Natural killer cell (primary cell): ENCODE data around the gene PYGB. TPM values are rescaled to one million over a fixed set of nuclear protein-coding genes. Genes with fewer than 3 reads are reported as not detected.

Source experiments
- ATAC-seq, 3 donors: fragments of 150-1000 bp in 2 of 3; fragments of 200-7000 bp in 1 of 3; cut with Tn5 transposase; 1 replicate in 1 of 3; 2 replicates in 2 of 3; pipeline ENCODE4 v1.10.0; 2021; ENCODE audit warnings: mild to moderate bottlenecking in 2 of 3, moderate library complexity in 2 of 3
- DNase-seq, 2 donors: peaks; one replicate each; pipeline versions ENCODE4 v3.0.0 to v3.0.0-alpha.2; 2013 to 2021; ENCODE audit warnings: mixed read lengths in 1 of 2
- H3K27ac ChIP-seq: one replicate; pipeline ENCODE4 v1.5.1; 2013; ENCODE audit warnings: mild to moderate bottlenecking, low read length
- H3K27me3 ChIP-seq: one replicate; pipeline ENCODE4 v1.6.1; 2013; ENCODE audit warnings: low read length; ENCODE audit not compliant: control insufficient read depth, insufficient read depth
- H3K36me3 ChIP-seq: one replicate; pipeline ENCODE4 v1.6.1; 2013; ENCODE audit warnings: low read length; ENCODE audit not compliant: control insufficient read depth, insufficient read depth
- H3K4me1 ChIP-seq: one replicate; pipeline ENCODE4 v1.6.1; 2013; ENCODE audit warnings: low read length; ENCODE audit not compliant: control insufficient read depth, insufficient read depth
- H3K4me3 ChIP-seq: one replicate; pipeline ENCODE4 v1.5.1; 2013; ENCODE audit warnings: low read length
- H3K9me3 ChIP-seq: one replicate; pipeline ENCODE4 v1.6.1; 2013; ENCODE audit warnings: low read length; ENCODE audit not compliant: control insufficient read depth, insufficient read depth
- H3K27ac Mint-ChIP-seq, 2 donors: one replicate each; pipeline ENCODE4 v1.8.0; 2022; ENCODE audit warnings: mild to moderate bottlenecking in 2 of 2, mixed read lengths in 2 of 2, moderate library complexity in 1 of 2
- H3K27me3 Mint-ChIP-seq, 2 donors: one replicate each; pipeline ENCODE4 v1.8.0; 2022; ENCODE audit warnings: low read depth in 2 of 2, mixed read lengths in 2 of 2
- H3K36me3 Mint-ChIP-seq: one replicate; pipeline ENCODE4 v1.8.0; 2022; ENCODE audit warnings: mixed read lengths
- H3K4me1 Mint-ChIP-seq, 2 donors: one replicate each; pipeline ENCODE4 v1.8.0; 2022; ENCODE audit warnings: mixed read lengths in 2 of 2
- H3K4me3 Mint-ChIP-seq: one replicate; pipeline ENCODE4 v1.8.0; 2022; ENCODE audit warnings: mild to moderate bottlenecking, moderate library complexity, mixed read lengths
- H3K9me3 Mint-ChIP-seq, 2 donors: one replicate each; pipeline ENCODE4 v1.8.0; 2022; ENCODE audit warnings: mixed read lengths in 2 of 2
- WGBS: methylation state at CpG from one replicate; pipeline ENCODE4 v1.1.7; 2013; ENCODE audit warnings: missing lambda C conversion rate; ENCODE audit not compliant: insufficient coverage; 5-methylcytosine and 5-hydroxymethylcytosine counted together
- intact Hi-C: fragments of 100-400 bp; cut with micrococcal nuclease; formaldehyde crosslinking; loops from one replicate; pipeline ENCODE4 v1.14.2; 2022
- total RNA-seq, 4 donors: library from RNA; stranded (reverse); fragments of 120-200 nt in 1 of 4; gene quantifications; one replicate each; pipeline versions ENCODE4 v1.2.3 to v1.2.4, GENCODE V29; 2013 to 2022
- TF ChIP-seq, protein P1 (sequence below): fragments of 200-600 bp; IDR thresholded peaks from one replicate; pipeline ENCODE4 v1.8.0; 2022; ENCODE audit warnings: antibody characterized with exemption

The PYGB gene
- total RNA-seq, 3 donors from 2014 or later (not counting 1 experiment from before 2014, with no cell fraction given), result 39.4 to 55.4 (median 47.0) TPM

DNA sequence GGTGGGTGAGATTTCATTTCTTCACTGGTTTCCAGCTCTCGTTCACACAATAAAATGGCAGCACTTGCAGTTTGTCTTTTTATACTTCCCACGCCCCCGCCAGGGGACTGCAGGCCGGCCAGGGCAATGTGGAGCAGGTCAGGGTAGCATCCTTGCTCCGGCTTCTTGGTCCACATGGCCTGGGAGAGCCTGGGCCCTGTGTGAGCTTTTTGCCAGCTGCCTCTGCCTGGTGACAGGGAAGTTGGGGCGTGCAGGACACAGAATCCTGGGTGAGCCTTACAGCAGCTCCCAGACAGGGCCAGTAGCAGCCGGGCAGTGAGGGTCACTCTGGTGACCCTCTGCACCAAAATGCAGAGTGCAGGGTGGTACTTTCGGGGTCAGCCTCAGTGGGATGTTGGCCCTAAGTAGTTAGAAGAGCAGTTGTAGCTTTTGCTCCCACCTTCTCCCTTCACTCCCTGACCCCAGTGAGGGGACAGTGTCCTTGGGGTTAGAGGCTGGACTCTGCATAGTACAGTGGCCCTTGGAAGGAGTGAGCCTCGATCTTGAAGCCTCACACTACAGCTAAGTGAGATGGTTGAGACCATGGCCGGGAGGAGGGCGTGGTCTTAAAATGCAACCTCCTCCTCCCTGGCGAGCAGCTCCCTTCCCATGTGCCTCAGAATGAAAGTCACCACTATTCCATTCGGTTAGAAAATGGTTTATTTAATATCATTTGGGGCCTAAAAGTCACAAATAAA lies 23.8 kb downstream of the PYGB start:
- DNase-seq, result peak in 1 of 2 donors; percentile 9
- no peak overlapping the region for H3K27ac Mint-ChIP-seq
- no peak overlapping the region for H3K27ac ChIP-seq
- H3K27me3 Mint-ChIP-seq, result no peaks in the 10 kb centered on the region
- peaks cover 0 to 12% of the 10 kb centered on the region in 2 donors for H3K4me1 Mint-ChIP-seq
- 97% methylated on average over 13 of the region's 13 CpGs for WGBS
- no peaks in the 10 kb centered on the region for H3K9me3 Mint-ChIP-seq
- intact Hi-C loops, result no loop called here
- TF ChIP-seq, protein P1, sequence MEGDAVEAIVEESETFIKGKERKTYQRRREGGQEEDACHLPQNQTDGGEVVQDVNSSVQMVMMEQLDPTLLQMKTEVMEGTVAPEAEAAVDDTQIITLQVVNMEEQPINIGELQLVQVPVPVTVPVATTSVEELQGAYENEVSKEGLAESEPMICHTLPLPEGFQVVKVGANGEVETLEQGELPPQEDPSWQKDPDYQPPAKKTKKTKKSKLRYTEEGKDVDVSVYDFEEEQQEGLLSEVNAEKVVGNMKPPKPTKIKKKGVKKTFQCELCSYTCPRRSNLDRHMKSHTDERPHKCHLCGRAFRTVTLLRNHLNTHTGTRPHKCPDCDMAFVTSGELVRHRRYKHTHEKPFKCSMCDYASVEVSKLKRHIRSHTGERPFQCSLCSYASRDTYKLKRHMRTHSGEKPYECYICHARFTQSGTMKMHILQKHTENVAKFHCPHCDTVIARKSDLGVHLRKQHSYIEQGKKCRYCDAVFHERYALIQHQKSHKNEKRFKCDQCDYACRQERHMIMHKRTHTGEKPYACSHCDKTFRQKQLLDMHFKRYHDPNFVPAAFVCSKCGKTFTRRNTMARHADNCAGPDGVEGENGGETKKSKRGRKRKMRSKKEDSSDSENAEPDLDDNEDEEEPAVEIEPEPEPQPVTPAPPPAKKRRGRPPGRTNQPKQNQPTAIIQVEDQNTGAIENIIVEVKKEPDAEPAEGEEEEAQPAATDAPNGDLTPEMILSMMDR, result no peak
- no peaks in the 10 kb centered on the region for H3K27me3 ChIP-seq
- H3K9me3 ChIP-seq, result no peaks in the 10 kb centered on the region
- no peaks in the 10 kb centered on the region for H3K36me3 Mint-ChIP-seq
- no peak overlapping the region for H3K4me3 Mint-ChIP-seq
- H3K4me1 ChIP-seq, result no peaks in the 10 kb centered on the region
- no peak for ATAC-seq
- no peak overlapping the region for H3K4me3 ChIP-seq
- H3K36me3 ChIP-seq, result peaks cover 47% of the 10 kb centered on the region

DNA sequence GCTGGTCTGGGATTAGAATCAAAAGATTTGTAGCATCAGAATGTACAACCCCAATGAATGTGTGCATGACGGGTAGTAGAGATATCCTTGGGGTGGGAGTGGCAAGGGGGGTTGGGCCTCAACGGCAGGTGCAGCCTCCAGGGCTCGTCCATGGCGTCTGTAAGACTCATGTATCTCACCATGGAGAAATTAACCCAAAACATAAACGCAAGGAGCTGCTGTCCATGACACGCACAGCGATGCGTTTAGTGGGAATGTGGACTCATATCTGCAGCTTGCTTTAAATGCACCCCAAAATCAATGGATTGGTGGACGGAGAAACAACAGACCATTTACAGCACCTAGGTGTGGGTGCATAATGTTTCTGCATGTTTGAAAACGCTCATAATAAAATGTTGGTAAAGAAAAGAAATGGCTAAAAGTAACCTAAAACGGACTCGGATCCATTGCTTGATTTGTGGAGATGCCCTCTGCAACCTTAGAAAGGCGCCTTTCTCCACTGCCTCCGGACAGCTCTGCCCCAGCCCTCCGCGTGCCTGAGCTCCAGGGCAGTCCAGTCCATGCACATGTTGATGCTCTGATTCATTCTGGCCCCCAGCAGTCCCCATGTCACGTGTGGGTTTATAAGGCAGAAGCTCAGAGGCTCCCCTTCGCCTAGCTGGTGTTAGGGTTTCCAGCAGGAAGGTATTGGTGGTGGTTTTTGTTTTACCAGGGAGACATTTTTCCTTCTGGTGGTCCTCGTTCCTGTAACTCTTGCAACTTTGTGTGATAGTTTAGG lies 24.5 kb downstream of the PYGB start:
- Mint-ChIP-seq H3K27me3 (no peaks in the 10 kb centered on the region), H3K4me3 (no peak overlapping the region), H3K36me3 (no peaks in the 10 kb centered on the region), H3K4me1 (peaks cover 0 to 6% of the 10 kb centered on the region in 2 donors), H3K9me3 (no peaks in the 10 kb centered on the region), H3K27ac (no peak overlapping the region)
- peak in 1 of 2 donors; percentile 10 for DNase-seq
- H3K27me3 ChIP-seq, result no peaks in the 10 kb centered on the region
- no peak for ATAC-seq
- no peak overlapping the region for H3K27ac ChIP-seq
- H3K36me3 ChIP-seq, result peaks cover 55% of the 10 kb centered on the region
- H3K9me3 ChIP-seq, result no peaks in the 10 kb centered on the region
- intact Hi-C loops, result no loop called here
- WGBS, result 96% methylated on average over 18 of the region's 19 CpGs
- TF ChIP-seq, protein P1, result no peak
- H3K4me1 ChIP-seq, result no peaks in the 10 kb centered on the region
- H3K4me3 ChIP-seq, result no peak overlapping the region

DNA sequence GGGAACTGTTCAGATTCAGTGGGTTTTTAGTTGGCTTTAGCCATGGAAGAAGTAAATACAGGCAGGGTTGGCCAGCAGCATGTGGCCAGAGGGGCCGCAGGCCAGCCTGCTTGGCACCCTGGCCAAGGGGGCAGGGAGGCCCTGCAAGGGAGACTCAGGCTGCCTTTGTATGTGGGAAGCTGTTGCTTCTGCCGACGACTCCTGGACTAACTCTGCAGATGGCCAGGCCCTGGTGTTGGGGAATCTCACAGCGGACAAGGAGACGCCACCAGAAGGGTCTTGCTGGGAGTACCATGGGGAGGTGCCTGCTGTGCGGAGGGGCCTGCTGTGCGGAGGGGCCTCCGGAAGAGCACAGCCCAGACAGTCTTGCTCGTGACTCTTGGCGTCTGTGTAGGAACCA lies 25.2 kb downstream of the PYGB start:
- no peak overlapping the region for H3K27ac Mint-ChIP-seq
- WGBS, result 96% methylated on average over 10 of the region's 10 CpGs
- TF ChIP-seq, protein P1, result no peak

More for the DNA sequence above, 25.2 kb downstream of the PYGB start:
- DNase-seq (peak in 1 of 2 donors; percentile 7), ATAC-seq (no peak)
- no peaks in the 10 kb centered on the region for H3K27me3 ChIP-seq
- Mint-ChIP-seq H3K27me3 (no peaks in the 10 kb centered on the region), H3K36me3 (no peaks in the 10 kb centered on the region), H3K9me3 (no peaks in the 10 kb centered on the region), H3K4me3 (no peak overlapping the region), H3K4me1 (peaks cover 0 to 6% of the 10 kb centered on the region in 2 donors)
- intact Hi-C loops, result no loop called here
- H3K27ac ChIP-seq, result no peak overlapping the region
- no peaks in the 10 kb centered on the region for H3K4me1 ChIP-seq
- H3K4me3 ChIP-seq, result no peak overlapping the region
- H3K9me3 ChIP-seq, result no peaks in the 10 kb centered on the region
- peaks cover 61% of the 10 kb centered on the region for H3K36me3 ChIP-seq
